ENCODE results near the gene SLC1A7.

SLC1A7 gene

GRCh38 chr1:53074313-53075154 lies 67.9 kb downstream of the SLC1A7 start:
- peak; percentile 71 for DNase-seq

GRCh38 chr1:53073868-53074311 lies 68.5 kb downstream of the SLC1A7 start:
- DNase-seq, result peak; percentile 82

DNA sequence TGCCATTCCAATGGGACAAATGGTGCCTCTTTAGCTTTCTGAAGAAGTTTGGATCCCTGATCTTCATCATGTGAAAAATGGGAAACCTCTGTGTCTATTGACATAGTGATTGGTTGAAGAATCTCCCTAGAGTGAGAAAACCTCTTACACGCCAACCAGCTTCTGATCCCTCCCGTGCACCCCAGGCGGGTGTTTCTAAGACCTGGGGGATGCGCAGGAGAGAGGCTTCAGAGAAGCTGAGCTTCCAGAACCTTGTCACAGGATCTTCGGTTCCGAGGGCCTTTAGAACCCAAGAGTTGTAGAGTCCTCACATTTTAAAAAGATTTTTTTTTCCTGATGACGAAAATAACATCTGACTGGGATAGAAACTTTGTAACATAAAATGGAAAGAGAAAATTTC lies 69.2 kb downstream of the SLC1A7 start:
- no peak for DNase-seq

- DNase-seq, result no peak
Observed at GRCh38 chr1:53071915-53072314, 70.5 kb downstream of the SLC1A7 start.

GRCh38 chr1:53071167-53071865 lies 71.1 kb downstream of the SLC1A7 start:
- DNase-seq, result no peak

GRCh38 chr1:53070621-53071020 lies 71.8 kb downstream of the SLC1A7 start:
- DNase-seq, result no peak

DNA sequence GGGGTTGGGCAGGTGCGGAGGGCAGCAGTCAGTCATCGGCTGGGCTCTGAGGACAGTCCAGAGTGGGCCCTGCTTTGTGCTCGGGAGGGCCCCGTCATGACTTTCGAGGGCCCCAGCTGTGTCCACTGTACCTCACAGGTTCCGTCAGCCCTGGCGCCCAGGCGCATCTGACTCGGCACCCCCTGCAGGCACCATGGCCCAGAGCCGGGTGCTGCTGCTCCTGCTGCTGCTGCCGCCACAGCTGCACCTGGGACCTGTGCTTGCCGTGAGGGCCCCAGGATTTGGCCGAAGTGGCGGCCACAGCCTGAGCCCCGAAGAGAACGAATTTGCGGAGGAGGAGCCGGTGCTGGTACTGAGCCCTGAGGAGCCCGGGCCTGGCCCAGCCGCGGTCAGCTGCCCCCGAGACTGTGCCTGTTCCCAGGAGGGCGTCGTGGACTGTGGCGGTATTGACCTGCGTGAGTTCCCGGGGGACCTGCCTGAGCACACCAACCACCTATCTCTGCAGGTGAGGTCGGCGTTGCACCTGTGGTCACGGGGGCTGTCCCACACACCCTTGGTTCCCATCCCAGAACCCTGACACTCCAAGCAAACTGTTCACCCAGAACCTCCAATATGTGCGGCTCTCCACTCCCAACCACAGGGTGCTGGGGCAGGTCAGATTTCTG lies 72.6 kb downstream of the SLC1A7 start:
- no peak for DNase-seq

- DNase-seq, result no peak
Observed at GRCh38 chr1:53069265-53069662, 73.2 kb downstream of the SLC1A7 start.

GRCh38 chr1:53068314-53069099 lies 73.9 kb downstream of the SLC1A7 start:
- no peak for DNase-seq

DNA sequence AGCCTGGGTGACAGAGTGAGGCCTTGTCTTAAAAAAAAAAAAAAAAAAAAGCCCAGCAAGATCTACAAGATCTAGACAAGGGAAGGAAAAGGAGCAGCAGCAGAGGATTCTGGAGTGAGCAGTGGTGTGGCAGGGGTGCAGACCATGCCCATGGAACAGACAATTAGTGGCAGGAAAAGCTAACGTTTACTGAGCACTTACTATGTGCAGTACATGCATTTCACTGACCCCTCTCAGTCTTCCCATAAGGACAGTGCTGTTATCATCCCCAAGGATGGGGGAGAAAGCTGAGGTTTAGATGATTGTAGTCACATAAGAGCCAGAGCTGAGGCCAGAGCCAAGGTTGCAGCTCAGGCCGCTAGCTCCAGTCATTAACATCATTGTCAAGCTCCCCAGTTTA lies 74.6 kb downstream of the SLC1A7 start:
- DNase-seq, result no peak

- DNase-seq, result no peak
Observed at GRCh38 chr1:53066891-53067738, 75.3 kb downstream of the SLC1A7 start.

- no peak for DNase-seq
Observed at GRCh38 chr1:53066488-53066887, 76.0 kb downstream of the SLC1A7 start.

- DNase-seq, result no peak
Observed at GRCh38 chr1:53065391-53065790, 77.0 kb downstream of the SLC1A7 start.

- no peak for DNase-seq
Observed at GRCh38 chr1:53063744-53064515, 78.5 kb downstream of the SLC1A7 start.

GRCh38 chr1:53062708-53063591 lies 79.5 kb downstream of the SLC1A7 start:
- DNase-seq, result no peak

GRCh38 chr1:53061859-53062707 lies 80.4 kb downstream of the SLC1A7 start, which contains the start of gene PODN:
PODN (plus strand) TSS chr1:53062213; CDS start chr1:53069856, 7,643 bp downstream.
- DNase-seq, result no peak

DNA sequence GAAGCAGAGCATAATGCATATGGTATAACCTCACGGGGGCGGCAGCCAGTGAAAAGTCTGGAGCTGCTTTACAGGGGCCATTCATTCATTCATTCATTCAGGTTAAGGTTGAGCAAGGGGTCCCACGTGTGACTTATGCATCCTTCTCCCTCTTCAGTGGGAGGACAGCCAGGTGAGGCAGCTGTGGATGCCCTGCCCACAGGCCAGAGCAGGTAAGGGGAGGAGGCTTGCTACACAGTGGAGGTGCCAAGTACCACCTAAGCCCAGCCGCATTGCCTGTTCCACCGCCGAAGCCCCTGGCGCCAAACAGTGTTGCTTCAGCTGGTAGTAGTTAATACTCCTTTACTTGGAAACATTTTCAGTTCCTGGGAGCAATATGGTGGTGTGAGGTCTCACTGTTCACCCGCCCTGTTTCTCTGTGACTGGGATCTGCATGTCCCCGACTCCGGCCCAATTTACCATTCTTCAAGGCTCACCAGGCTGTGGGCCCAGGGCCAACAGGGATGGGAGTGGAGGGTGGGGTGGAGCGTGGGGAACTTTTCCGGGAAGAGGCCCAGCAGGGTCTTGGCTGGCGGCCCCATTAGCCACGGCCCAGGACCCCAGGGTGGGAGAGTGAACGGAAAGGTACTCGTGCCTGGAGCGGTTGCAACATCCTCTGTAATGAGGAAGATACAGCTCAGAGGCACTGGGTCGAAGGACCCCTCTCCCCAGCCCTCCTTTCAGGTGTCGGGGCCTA lies 81.1 kb downstream of the SLC1A7 start:
- no peak for DNase-seq

- no peak for DNase-seq
Observed at GRCh38 chr1:53060579-53060978, 81.9 kb downstream of the SLC1A7 start.
